ENCODE results near the gene SDK2.

The SDK2 gene

DNA sequence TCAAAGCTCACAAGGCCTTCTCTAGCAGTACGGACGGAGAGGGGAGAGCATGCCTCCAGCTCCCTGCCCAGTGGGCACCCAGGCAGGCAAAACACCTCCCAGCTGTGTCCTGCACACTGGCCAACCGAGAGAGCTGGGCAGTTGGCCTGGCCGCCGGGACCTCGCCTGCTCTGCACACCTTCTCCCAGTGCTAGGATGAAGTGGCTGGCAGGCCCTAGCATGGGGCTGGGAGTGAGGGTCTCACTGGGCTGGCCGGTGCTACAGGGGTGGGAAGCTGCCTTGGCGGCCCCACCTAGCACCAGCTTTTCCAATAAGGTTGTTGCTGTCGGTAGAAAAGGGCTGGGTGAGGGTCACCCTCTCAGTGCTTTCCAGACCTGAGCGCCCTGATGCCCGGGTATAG is 60.2 kb downstream of the SDK2 start:
- no peak for DNase-seq

DNA sequence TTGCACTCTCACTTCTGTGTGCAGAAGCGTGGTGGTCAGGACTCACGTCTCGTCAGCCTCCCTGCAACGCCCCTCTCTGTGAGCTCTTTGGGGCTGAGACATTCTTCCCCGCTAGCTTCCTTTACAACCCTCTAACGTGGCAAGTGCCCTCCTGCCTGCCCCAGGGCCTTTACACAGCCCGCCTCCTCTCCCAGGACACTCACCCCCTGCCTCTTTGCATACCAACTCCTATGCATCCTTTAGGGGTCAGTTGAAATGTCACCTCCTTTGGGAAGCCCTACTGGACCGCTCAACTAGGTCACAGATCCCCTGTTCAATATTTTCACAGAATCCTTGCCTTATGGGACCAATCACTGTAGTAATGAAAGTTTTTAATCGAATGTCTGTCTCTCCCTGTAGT is 61.4 kb downstream of the SDK2 start:
- DNase-seq, result no peak

GRCh38 chr17:73582359-73582758 is 61.9 kb downstream of the SDK2 start:
- DNase-seq, result no peak

DNA sequence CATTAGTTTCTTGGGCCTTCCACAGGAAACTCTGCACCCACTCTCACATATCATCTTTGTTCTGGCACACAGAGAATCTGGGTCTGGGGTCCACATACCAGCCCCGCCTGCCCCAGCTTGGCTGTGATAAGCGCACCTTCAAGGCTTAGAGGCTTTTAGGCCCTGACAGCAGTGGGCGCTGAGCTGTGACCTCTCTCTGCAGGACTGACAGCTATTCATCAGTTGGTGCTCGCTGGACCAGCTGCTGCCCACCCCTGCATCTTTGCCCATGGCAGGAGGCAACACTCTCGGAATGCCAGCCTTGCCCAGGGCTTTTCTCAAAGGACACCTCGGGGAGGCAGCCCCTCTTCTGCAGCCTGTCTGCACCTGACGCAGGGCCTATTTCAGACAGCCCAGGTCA is 62.9 kb downstream of the SDK2 start:
- DNase-seq, result no peak

GRCh38 chr17:73580073-73580710 is 64.1 kb downstream of the SDK2 start:
- no peak for DNase-seq

DNA sequence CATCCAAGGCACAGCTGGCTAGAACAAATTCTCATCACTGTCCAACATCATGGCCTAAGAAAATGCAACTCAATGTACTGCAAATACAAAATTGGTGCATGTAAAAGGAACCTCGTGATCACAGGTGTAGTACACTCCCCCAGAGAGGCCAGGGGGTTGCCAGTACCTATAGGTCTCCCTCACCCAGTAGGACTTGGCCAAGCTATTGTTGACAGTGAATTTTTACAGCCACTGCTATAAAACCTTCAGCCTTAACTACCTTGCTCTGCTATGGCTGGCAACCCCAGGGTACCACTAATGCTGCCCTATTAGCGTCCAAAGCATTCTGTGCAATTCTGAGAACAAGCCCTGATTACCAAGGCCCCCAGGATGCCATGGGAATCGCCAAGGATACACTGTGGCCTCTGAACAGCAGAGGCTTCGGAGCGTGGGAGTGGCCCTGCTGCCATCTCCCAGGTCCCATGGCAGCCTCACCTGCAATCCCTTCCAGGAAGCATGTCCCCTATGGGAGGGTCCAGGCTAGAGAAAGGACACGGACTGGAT is 67.6 kb downstream of the SDK2 start:
- DNase-seq, result no peak

DNA sequence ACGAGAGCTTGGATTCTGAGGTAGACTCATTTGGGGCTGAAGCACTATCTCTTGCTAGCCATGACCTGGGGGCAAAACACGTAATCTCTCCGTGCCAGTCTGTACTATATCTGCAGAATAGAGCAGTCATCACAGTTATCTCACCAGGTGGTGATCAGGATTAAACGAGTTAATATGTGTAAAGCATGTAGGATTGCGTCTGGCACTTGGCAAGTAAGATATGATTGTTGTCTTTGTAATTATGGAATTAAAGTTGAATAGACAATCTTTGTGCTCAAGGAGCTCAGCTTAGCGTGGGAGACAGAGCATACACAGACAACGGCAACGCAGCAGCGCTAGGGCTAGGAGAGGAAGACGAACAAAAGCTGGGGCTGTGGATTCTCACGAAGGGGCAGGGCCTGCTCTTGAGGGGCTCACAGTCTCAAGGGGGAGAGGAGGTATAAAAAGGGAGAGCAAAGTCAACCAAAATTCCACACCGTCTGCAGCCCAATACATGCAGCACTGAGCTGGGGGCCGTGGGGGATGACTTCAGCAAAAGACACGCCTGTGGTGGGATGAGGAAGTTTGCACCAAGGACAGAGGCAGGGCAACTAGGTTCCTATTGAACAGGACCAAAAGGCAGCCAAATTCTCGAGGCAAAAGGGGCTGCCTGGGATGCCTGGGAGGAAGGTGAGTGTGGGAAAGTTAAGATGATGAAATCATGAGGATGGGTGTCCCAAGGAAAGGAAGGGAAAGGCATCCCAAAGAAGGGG is 68.6 kb downstream of the SDK2 start:
- DNase-seq, result no peak

- no peak for DNase-seq
Measured at GRCh38 chr17:73571511-73572130, 72.6 kb downstream of the SDK2 start.

DNA sequence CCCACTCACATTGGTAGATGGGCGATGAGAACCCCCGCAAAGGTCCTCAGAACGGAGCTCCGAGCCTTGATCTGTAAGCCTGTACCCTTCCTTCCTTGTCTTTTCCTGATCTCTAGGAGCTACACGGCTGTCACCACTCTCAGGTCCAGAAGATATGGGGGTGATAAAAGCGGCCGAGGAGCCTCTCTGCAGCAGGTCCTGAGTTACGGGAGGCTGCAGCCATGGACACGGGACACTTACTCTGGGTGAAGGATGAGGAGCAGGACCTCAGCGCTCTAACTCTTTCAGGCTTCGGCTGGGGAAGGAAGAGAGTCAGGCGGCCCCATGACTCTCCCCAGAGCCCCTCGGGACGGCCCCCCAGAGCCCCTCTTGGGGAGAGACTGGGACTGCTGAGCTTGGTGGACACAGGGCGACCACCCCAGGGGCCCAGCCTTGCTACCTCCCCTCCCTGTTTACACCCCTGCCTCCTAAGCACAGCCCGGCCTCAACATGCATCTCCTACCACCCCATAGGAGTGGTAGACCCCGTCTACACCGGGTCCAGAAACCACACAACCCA is 74.4 kb downstream of the SDK2 start:
- no peak for DNase-seq

DNA sequence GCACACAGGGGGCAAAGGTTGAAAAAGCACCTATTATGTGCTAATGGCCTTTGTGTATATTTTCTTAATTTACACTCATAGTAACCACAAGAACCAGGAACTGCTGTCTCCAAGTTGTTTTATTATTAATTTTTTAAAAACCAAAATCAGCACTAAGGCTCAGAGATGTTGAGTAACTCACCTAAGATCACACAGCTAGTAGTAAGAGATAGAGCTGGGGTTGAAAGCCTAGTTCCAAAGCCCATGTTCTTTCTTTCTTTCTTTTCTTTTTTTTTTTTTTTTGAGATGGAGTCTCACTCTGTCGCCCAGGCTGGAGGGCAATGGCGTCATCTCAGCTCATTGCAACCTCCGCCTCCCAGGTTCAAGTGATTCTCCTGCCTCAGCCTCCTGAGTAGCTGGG is 75.3 kb downstream of the SDK2 start:
- no peak for DNase-seq

DNA sequence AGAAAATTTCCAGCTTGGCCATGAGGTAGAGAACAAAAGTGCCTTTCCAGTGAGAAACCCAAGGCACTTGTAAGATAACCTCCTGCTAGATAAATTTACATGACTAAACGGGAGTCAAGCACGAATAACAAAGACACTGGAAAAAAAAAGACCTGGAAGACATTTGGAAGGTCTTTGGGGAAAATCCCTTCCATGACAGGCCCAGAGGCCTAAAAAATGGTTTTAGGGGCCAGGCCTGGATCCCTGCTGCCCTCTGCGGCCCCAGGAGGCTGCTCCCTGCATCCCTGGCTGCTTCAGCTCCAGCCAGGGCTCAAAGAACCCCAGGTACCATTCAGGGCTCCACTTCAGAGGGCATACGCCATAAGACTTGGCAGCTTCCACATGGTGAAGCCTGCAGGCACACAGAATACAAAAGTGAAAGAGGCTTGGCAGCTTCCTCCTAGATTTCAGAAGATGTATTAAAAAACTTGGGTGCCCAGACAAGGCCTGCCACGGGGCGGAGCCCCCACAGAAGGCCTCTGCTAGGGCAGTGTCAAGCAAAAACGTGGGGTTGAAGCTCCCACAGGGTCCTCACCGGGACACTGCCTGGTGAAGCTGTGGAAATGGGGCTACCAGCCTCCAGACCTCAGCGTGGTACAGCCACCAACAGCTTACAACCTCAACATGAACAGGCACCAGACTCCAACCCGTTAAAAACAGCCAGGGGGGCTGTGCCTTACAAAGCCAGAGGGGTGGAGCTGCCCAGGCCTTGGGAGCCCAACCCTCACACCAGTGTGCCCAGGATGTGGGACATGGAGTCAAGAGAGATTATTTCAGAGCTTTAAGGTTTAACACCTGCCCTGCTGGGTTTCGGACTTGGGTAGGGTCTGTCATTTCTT is 77.1 kb downstream of the SDK2 start:
- no peak for DNase-seq

DNA sequence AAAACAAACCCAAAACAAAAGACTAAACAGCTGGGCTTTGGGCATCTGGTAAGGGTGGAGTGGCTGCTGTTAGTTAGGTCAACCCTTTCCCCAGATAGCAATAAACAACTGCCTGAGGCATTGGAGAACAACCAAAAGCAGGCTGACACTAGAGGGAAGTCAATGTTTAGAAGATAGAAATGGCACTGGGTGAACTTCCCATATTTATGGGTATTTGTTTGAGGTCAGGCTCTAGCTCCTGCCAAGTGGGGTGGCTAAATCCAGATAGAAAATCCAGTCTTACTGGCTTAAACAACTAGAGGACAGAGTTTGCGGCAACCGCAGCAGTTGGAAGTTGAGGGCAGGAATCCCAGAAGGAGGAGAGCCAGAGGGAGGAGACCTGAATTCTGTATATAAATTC is 79.4 kb downstream of the SDK2 start:
- no peak for DNase-seq

DNA sequence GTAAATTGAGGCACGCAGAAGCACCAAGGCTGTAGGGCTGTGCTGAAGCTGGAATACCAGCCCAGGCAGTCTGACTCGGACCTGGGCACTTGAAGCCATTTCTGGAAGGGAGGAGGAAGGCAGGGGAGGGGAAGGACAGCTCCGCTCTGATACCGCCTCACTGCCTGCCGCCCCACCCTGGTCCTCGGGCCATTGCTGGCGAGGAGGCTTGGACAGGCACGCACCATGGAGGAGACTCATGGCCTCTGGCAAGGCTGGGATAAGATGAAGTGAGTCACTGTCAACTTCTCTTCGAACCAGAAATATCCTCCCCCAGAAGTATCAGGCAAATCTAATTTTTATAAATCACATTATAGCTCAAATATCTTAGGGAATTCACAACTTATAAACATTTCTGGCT is 81.3 kb downstream of the SDK2 start:
- DNase-seq, result no peak

DNA sequence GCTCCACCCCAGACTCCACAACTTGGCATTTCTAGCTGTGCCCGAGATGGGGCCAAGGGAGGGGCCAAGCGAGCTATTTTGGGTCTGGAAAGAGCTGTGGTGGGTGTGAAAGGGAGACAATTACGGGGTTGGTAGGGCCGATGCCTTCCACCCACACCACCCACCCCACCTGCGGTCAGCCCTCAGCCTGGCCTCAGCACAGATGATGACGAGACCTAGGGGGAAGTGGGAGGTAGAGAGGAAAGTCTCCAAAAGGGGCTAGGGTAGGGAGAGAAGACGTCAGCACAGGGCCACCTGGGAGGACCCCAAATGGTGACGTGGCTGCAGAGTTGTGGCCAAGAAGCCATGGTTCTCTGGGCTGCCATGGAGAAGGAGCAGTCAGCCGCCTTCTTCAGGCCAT is 83.1 kb downstream of the SDK2 start:
- DNase-seq, result no peak

DNA sequence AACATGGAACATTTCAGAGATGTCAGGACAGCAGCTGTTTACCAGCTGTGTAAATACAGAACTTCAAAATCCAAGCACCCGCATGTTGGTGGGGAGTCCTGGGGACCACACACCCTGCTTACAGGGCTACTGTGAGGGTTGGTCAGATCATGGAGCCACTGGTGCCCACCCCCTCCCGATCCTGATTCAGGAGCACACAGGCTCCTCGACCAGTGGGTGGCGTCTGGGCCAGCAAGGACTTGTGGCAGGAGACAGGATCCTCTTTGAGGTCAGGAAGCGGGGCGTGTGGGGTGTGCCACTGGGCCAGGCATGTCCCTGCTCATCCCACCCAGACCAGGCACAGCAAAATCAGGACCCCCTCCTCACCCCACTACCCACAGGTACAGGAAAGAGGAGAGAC is 83.6 kb downstream of the SDK2 start:
- DNase-seq, result no peak

- DNase-seq, result no peak
Measured at GRCh38 chr17:73559532-73559931, 84.7 kb downstream of the SDK2 start.

GRCh38 chr17:73555199-73555960 is 88.9 kb downstream of the SDK2 start:
- no peak for DNase-seq

DNA sequence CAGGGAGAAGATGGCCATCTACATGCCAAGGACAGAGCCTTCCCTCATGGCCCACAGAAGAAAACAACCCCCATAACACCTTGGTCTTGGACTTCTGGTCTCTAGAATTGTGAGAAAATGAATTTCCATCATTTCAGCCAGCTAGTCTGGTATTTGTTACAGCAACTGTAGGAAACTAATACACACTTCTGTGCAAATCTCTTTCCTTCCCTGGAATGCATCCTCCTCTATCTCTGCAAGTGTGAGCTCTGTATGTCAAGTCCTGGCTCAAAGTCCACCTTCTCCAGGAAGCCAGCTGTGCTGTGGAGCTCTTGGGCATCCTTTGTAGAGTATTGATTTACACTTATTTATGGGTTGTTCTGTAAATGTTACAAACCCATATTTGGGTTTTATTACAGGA is 89.7 kb downstream of the SDK2 start:
- no peak for DNase-seq

GRCh38 chr17:73553311-73553710 is 90.9 kb downstream of the SDK2 start:
- DNase-seq, result no peak

- DNase-seq, result no peak
Measured at GRCh38 chr17:73552300-73553048, 91.8 kb downstream of the SDK2 start.

- DNase-seq, result no peak
Measured at GRCh38 chr17:73551759-73552158, 92.5 kb downstream of the SDK2 start.

Measured in cortex of kidney (tissue), 1 donor.